ENCODE data around the gene CAMK1D.

The CAMK1D gene

GRCh38 chr10:12780634-12781601 lies 431.6 kb downstream of the CAMK1D start:
- no peak overlapping the region for H3K4me3 ChIP-seq (ENCODE audit: low read depth, low read length)
- POLR2A ChIA-PET, result no interaction called here
- no peaks in the 10 kb centered on the region for H3K4me1 ChIP-seq (ENCODE audit: control insufficient read depth, insufficient read depth, low read length)
- H3K27ac ChIP-seq (ENCODE audit: extremely low read depth, low read depth, low read length), result no peak overlapping the region
- TF ChIP-seq ZNF354C (tag by site-specific recombination; IDR thresholded peaks at IDR 0.05; ENCODE audit: borderline replicate concordance, low read depth), result no peak
- TF ChIP-seq, protein P1, sequence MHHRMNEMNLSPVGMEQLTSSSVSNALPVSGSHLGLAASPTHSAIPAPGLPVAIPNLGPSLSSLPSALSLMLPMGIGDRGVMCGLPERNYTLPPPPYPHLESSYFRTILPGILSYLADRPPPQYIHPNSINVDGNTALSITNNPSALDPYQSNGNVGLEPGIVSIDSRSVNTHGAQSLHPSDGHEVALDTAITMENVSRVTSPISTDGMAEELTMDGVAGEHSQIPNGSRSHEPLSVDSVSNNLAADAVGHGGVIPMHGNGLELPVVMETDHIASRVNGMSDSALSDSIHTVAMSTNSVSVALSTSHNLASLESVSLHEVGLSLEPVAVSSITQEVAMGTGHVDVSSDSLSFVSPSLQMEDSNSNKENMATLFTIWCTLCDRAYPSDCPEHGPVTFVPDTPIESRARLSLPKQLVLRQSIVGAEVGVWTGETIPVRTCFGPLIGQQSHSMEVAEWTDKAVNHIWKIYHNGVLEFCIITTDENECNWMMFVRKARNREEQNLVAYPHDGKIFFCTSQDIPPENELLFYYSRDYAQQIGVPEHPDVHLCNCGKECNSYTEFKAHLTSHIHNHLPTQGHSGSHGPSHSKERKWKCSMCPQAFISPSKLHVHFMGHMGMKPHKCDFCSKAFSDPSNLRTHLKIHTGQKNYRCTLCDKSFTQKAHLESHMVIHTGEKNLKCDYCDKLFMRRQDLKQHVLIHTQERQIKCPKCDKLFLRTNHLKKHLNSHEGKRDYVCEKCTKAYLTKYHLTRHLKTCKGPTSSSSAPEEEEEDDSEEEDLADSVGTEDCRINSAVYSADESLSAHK (tag by site-specific recombination; IDR thresholded peaks at IDR 0.05), result no peak
- peak; percentile 61 for TF ChIP-seq ZIC2 (tag by site-specific recombination; IDR thresholded peaks at IDR 0.05)
- TF ChIP-seq EGR2 (tag by site-specific recombination; IDR thresholded peaks at IDR 0.05; ENCODE audit: low read depth), result peak; percentile 98
- TF ChIP-seq ZFHX2 (tag by site-specific recombination; conservative IDR thresholded peaks at IDR 0.05), result peak; percentile 99
- TF ChIP-seq, protein P2, sequence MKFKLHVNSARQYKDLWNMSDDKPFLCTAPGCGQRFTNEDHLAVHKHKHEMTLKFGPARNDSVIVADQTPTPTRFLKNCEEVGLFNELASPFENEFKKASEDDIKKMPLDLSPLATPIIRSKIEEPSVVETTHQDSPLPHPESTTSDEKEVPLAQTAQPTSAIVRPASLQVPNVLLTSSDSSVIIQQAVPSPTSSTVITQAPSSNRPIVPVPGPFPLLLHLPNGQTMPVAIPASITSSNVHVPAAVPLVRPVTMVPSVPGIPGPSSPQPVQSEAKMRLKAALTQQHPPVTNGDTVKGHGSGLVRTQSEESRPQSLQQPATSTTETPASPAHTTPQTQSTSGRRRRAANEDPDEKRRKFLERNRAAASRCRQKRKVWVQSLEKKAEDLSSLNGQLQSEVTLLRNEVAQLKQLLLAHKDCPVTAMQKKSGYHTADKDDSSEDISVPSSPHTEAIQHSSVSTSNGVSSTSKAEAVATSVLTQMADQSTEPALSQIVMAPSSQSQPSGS (tag by site-specific recombination; IDR thresholded peaks at IDR 0.05; ENCODE audit: low read depth), result 0 out of 2 replicates have a peak, but pooled peaks have one; percentile 24
- TF ChIP-seq, protein P3, sequence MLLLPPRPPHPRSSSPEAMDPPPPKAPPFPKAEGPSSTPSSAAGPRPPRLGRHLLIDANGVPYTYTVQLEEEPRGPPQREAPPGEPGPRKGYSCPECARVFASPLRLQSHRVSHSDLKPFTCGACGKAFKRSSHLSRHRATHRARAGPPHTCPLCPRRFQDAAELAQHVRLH (tag by site-specific recombination; IDR thresholded peaks at IDR 0.05), result no peak
- TF ChIP-seq ZNF626 (tag by site-specific recombination; IDR thresholded peaks at IDR 0.05), result no peak
- no peaks in the 10 kb centered on the region for H3K36me3 ChIP-seq (ENCODE audit: control insufficient read depth in 2 of 2, insufficient read depth in 1 of 2, low read length in 2 of 2)
- no peaks in the 10 kb centered on the region for H3K9me3 ChIP-seq (ENCODE audit: control insufficient read depth, insufficient read depth, low read depth, low read length)
- CTCF ChIA-PET, result interaction anchor here (0.6 to 2.6 kb wide), 12 partner anchors 10 to 499 kb away, joined by 3 to 39 read pairs (median 9); no protein-coding TSS in a partner anchor

GRCh38 chr10:12781976-12782375 lies 432.6 kb downstream of the CAMK1D start:
- no peaks in the 10 kb centered on the region for H3K36me3 ChIP-seq (ENCODE audit: control insufficient read depth in 2 of 2, insufficient read depth in 1 of 2, low read length in 2 of 2)
- ChIA-PET CTCF (interaction anchor here (0.6 to 2.6 kb wide), 33 partner anchors 8 to 293 kb away, joined by 3 to 39 read pairs (median 4); no protein-coding TSS in a partner anchor), POLR2A (interaction anchor here (0.8 kb wide), 1 partner anchor 220 kb away, joined by 5 read pairs; no protein-coding TSS in a partner anchor)
- no peak overlapping the region for H3K4me3 ChIP-seq (ENCODE audit: low read depth, low read length)
- H3K27ac ChIP-seq (ENCODE audit: extremely low read depth, low read depth, low read length), result no peak overlapping the region
- no peaks in the 10 kb centered on the region for H3K9me3 ChIP-seq (ENCODE audit: control insufficient read depth, insufficient read depth, low read depth, low read length)
- TF ChIP-seq ZNF239 (tag by site-specific recombination; IDR thresholded peaks at IDR 0.05), result no peak
- TF ChIP-seq ZNF138 (tag by site-specific recombination; IDR thresholded peaks at IDR 0.05; ENCODE audit: borderline replicate concordance), result no peak
- TF ChIP-seq ZNF292 (tag by site-specific recombination; IDR thresholded peaks at IDR 0.05; ENCODE audit: borderline replicate concordance, low read depth), result no peak
- TF ChIP-seq, protein P4, sequence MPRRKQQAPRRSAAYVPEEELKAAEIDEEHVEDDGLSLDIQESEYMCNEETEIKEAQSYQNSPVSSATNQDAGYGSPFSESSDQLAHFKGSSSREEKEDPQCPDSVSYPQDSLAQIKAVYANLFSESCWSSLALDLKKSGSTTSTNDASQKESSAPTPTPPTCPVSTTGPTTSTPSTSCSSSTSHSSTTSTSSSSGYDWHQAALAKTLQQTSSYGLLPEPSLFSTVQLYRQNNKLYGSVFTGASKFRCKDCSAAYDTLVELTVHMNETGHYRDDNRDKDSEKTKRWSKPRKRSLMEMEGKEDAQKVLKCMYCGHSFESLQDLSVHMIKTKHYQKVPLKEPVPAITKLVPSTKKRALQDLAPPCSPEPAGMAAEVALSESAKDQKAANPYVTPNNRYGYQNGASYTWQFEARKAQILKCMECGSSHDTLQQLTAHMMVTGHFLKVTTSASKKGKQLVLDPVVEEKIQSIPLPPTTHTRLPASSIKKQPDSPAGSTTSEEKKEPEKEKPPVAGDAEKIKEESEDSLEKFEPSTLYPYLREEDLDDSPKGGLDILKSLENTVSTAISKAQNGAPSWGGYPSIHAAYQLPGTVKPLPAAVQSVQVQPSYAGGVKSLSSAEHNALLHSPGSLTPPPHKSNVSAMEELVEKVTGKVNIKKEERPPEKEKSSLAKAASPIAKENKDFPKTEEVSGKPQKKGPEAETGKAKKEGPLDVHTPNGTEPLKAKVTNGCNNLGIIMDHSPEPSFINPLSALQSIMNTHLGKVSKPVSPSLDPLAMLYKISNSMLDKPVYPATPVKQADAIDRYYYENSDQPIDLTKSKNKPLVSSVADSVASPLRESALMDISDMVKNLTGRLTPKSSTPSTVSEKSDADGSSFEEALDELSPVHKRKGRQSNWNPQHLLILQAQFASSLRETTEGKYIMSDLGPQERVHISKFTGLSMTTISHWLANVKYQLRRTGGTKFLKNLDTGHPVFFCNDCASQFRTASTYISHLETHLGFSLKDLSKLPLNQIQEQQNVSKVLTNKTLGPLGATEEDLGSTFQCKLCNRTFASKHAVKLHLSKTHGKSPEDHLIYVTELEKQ (tag by site-specific recombination; IDR thresholded peaks at IDR 0.05; ENCODE audit: borderline replicate concordance), result no peak
- no peaks in the 10 kb centered on the region for H3K4me1 ChIP-seq (ENCODE audit: control insufficient read depth, insufficient read depth, low read length)

Data from HEK293 (cell line).